DMS53 treated with DMSO at 0.1 percent for 48 hours (cell line): ENCODE data around the gene AJAP1.

Experiments used
- DNase-seq: peaks from one replicate; lab custom pipeline; 2025; ENCODE audit not compliant: unreplicated experiment; lab: John Stamatoyannopoulos, UW

AJAP1 gene

GRCh38 chr1:4678066-4678717 is 23.8 kb downstream of the AJAP1 start:
- no peak for DNase-seq

GRCh38 chr1:4681026-4681425 is 26.6 kb downstream of the AJAP1 start:
- DNase-seq, result no peak

- DNase-seq, result no peak
Observed at GRCh38 chr1:4682607-4683220, 28.3 kb downstream of the AJAP1 start.

GRCh38 chr1:4684136-4684535 is 29.7 kb downstream of the AJAP1 start:
- DNase-seq, result no peak

- no peak for DNase-seq
Observed at GRCh38 chr1:4684864-4685522, 30.6 kb downstream of the AJAP1 start.

GRCh38 chr1:4685523-4685865 is 31.1 kb downstream of the AJAP1 start:
- no peak for DNase-seq

GRCh38 chr1:4687943-4688342 is 33.5 kb downstream of the AJAP1 start:
- DNase-seq, result no peak

GRCh38 chr1:4689271-4689935 is 35.0 kb downstream of the AJAP1 start:
- DNase-seq, result no peak

GRCh38 chr1:4689941-4690635 is 35.7 kb downstream of the AJAP1 start:
- DNase-seq, result no peak

GRCh38 chr1:4690951-4691675 is 36.7 kb downstream of the AJAP1 start:
- no peak for DNase-seq

- DNase-seq, result no peak
Observed at GRCh38 chr1:4691766-4692405, 37.5 kb downstream of the AJAP1 start.

GRCh38 chr1:4692437-4692836 is 38.0 kb downstream of the AJAP1 start:
- DNase-seq, result no peak

- DNase-seq, result no peak
Observed at GRCh38 chr1:4693331-4693730, 38.9 kb downstream of the AJAP1 start.

- no peak for DNase-seq
Observed at GRCh38 chr1:4693891-4694290, 39.5 kb downstream of the AJAP1 start.

- no peak for DNase-seq
Observed at GRCh38 chr1:4694492-4694891, 40.1 kb downstream of the AJAP1 start.

GRCh38 chr1:4695241-4695640 is 40.8 kb downstream of the AJAP1 start:
- no peak for DNase-seq

- DNase-seq, result no peak
Observed at GRCh38 chr1:4696161-4696745, 41.8 kb downstream of the AJAP1 start.

GRCh38 chr1:4696753-4697152 is 42.3 kb downstream of the AJAP1 start:
- DNase-seq, result no peak

GRCh38 chr1:4697801-4698200 is 43.4 kb downstream of the AJAP1 start:
- no peak for DNase-seq

- no peak for DNase-seq
Observed at GRCh38 chr1:4698911-4699310, 44.5 kb downstream of the AJAP1 start.
